ENCODE measurements around the gene AMN1. TPM values are rescaled to one million over a fixed set of nuclear protein-coding genes. Genes with fewer than 3 reads are reported as not detected.

The AMN1 gene
- total and polyA plus RNA-seq, 5 donors from 2014 or later = 11.2 to 15.3 (median 14.1) TPM

GRCh38 chr12:31645924-31646323 lies 82.9 kb downstream of the AMN1 start:
- no peaks in the 10 kb centered on the region for H3K36me3 Mint-ChIP-seq
- no peak overlapping the region for H3K27ac ChIP-seq (ENCODE audit: insufficient read depth, low read length, poor library complexity, severe bottlenecking)
- no peak overlapping the region for H3K4me3 ChIP-seq (ENCODE audit: low read depth, low read length)
- H3K9me3 Mint-ChIP-seq = no peaks in the 10 kb centered on the region
- no peak overlapping the region for H3K27ac Mint-ChIP-seq
- no peak for DNase-seq
- peaks cover 0 to 4% (median 0%) of the 10 kb centered on the region in 4 donors for H3K4me1 Mint-ChIP-seq
- H3K4me3 Mint-ChIP-seq = no peak overlapping the region
- ATAC-seq (ENCODE audit: low read depth in 2 of 2) = no peak
- H3K27me3 Mint-ChIP-seq = peaks cover 9% of the 10 kb centered on the region
- no peaks in the 10 kb centered on the region for H3K36me3 ChIP-seq (ENCODE audit: control insufficient read depth, insufficient read depth, low read length)
- H3K4me1 ChIP-seq (ENCODE audit: control insufficient read depth, insufficient read depth, low read length, poor library complexity, severe bottlenecking) = no peaks in the 10 kb centered on the region
- no peaks in the 10 kb centered on the region for H3K9me3 ChIP-seq (ENCODE audit: control insufficient read depth in 2 of 2, low read length in 2 of 2)
- H3K27me3 ChIP-seq (ENCODE audit: control insufficient read depth, insufficient read depth, low read length) = peaks cover 2% of the 10 kb centered on the region

- Mint-ChIP-seq H3K36me3 (no peaks in the 10 kb centered on the region), H3K9me3 (no peaks in the 10 kb centered on the region), H3K27ac (no peak overlapping the region), H3K27me3 (peaks cover 9% of the 10 kb centered on the region), H3K4me3 (no peak overlapping the region), H3K4me1 (peaks cover 0 to 4% (median 0%) of the 10 kb centered on the region in 4 donors)
- Histone ChIP-seq H3K4me3 (ENCODE audit: low read depth, low read length) (no peak overlapping the region), H3K4me1 (ENCODE audit: control insufficient read depth, insufficient read depth, low read length, poor library complexity, severe bottlenecking) (no peaks in the 10 kb centered on the region), H3K27ac (ENCODE audit: insufficient read depth, low read length, poor library complexity, severe bottlenecking) (no peak overlapping the region), H3K36me3 (ENCODE audit: control insufficient read depth, insufficient read depth, low read length) (no peaks in the 10 kb centered on the region), H3K9me3 (ENCODE audit: control insufficient read depth in 2 of 2, low read length in 2 of 2) (no peaks in the 10 kb centered on the region), H3K27me3 (ENCODE audit: control insufficient read depth, insufficient read depth, low read length) (peaks cover 2% of the 10 kb centered on the region)
- DNase-seq = no peak
- ATAC-seq (ENCODE audit: low read depth in 2 of 2) = no peak
These were observed 84.3 kb downstream of the AMN1 start for GRCh38 chr12:31644536-31644935.

- no peaks in the 10 kb centered on the region for H3K36me3 ChIP-seq (ENCODE audit: control insufficient read depth, insufficient read depth, low read length)
- DNase-seq (no peak), ATAC-seq (ENCODE audit: low read depth in 2 of 2) (no peak)
- no peaks in the 10 kb centered on the region for H3K4me1 ChIP-seq (ENCODE audit: control insufficient read depth, insufficient read depth, low read length, poor library complexity, severe bottlenecking)
- Mint-ChIP-seq H3K4me1 (peaks cover 0 to 8% (median 2%) of the 10 kb centered on the region in 4 donors), H3K27ac (peak overlapping the region in 1 of 3 donors; percentile 77), H3K4me3 (no peak overlapping the region), H3K9me3 (no peaks in the 10 kb centered on the region), H3K27me3 (peaks cover 9% of the 10 kb centered on the region), H3K36me3 (no peaks in the 10 kb centered on the region)
- no peak overlapping the region for H3K27ac ChIP-seq (ENCODE audit: insufficient read depth, low read length, poor library complexity, severe bottlenecking)
- no peaks in the 10 kb centered on the region for H3K9me3 ChIP-seq (ENCODE audit: control insufficient read depth in 2 of 2, low read length in 2 of 2)
- peaks cover 2% of the 10 kb centered on the region for H3K27me3 ChIP-seq (ENCODE audit: control insufficient read depth, insufficient read depth, low read length)
- H3K4me3 ChIP-seq (ENCODE audit: low read depth, low read length) = no peak overlapping the region
These were observed 87.2 kb downstream of the AMN1 start for GRCh38 chr12:31641509-31642090.

GRCh38 chr12:31634620-31635019 lies 94.2 kb downstream of the AMN1 start:
- Histone ChIP-seq H3K4me1 (ENCODE audit: control insufficient read depth, insufficient read depth, low read length, poor library complexity, severe bottlenecking) (no peaks in the 10 kb centered on the region), H3K27me3 (ENCODE audit: control insufficient read depth, insufficient read depth, low read length) (no peaks in the 10 kb centered on the region), H3K4me3 (ENCODE audit: low read depth, low read length) (no peak overlapping the region), H3K27ac (ENCODE audit: insufficient read depth, low read length, poor library complexity, severe bottlenecking) (no peak overlapping the region), H3K9me3 (ENCODE audit: control insufficient read depth in 2 of 2, low read length in 2 of 2) (no peaks in the 10 kb centered on the region), H3K36me3 (ENCODE audit: control insufficient read depth, insufficient read depth, low read length) (no peaks in the 10 kb centered on the region)
- peaks cover 0 to 1% (median 0%) of the 10 kb centered on the region in 7 donors for H3K9me3 Mint-ChIP-seq
- no peaks in the 10 kb centered on the region for H3K36me3 Mint-ChIP-seq
- no peak overlapping the region for H3K4me3 Mint-ChIP-seq
- ATAC-seq (ENCODE audit: low read depth in 2 of 2) (no peak), DNase-seq (no peak)
- peak overlapping the region in 1 of 3 donors; percentile 8 for H3K27ac Mint-ChIP-seq
- H3K27me3 Mint-ChIP-seq = no peaks in the 10 kb centered on the region
- peaks cover 0 to 6% (median 3%) of the 10 kb centered on the region in 4 donors for H3K4me1 Mint-ChIP-seq

- Mint-ChIP-seq H3K4me1 (peaks cover 0 to 6% (median 3%) of the 10 kb centered on the region in 4 donors), H3K4me3 (no peak overlapping the region), H3K27me3 (no peaks in the 10 kb centered on the region), H3K9me3 (peaks cover 0 to 1% (median 0%) of the 10 kb centered on the region in 7 donors), H3K36me3 (no peaks in the 10 kb centered on the region), H3K27ac (no peak overlapping the region)
- ATAC-seq (ENCODE audit: low read depth in 2 of 2) (no peak), DNase-seq (no peak)
- Histone ChIP-seq H3K4me1 (ENCODE audit: control insufficient read depth, insufficient read depth, low read length, poor library complexity, severe bottlenecking) (no peaks in the 10 kb centered on the region), H3K27ac (ENCODE audit: insufficient read depth, low read length, poor library complexity, severe bottlenecking) (no peak overlapping the region), H3K9me3 (ENCODE audit: control insufficient read depth in 2 of 2, low read length in 2 of 2) (no peaks in the 10 kb centered on the region), H3K36me3 (ENCODE audit: control insufficient read depth, insufficient read depth, low read length) (no peaks in the 10 kb centered on the region), H3K4me3 (ENCODE audit: low read depth, low read length) (no peak overlapping the region), H3K27me3 (ENCODE audit: control insufficient read depth, insufficient read depth, low read length) (no peaks in the 10 kb centered on the region)
These were observed 95.4 kb downstream of the AMN1 start for GRCh38 chr12:31633464-31633863.

- H3K9me3 Mint-ChIP-seq = peaks cover 0 to 1% (median 0%) of the 10 kb centered on the region in 7 donors
- no peak for ATAC-seq (ENCODE audit: low read depth in 2 of 2)
These were observed 97.0 kb downstream of the AMN1 start for GRCh38 chr12:31631809-31632208.

GRCh38 chr12:31631023-31631724 lies 97.6 kb downstream of the AMN1 start:
- Mint-ChIP-seq H3K27ac (no peak overlapping the region), H3K36me3 (no peaks in the 10 kb centered on the region), H3K4me1 (no peaks in the 10 kb centered on the region), H3K27me3 (peaks cover 5% of the 10 kb centered on the region), H3K9me3 (peaks cover 0 to 1% (median 0%) of the 10 kb centered on the region in 7 donors), H3K4me3 (no peak overlapping the region)
- no peaks in the 10 kb centered on the region for H3K4me1 ChIP-seq (ENCODE audit: control insufficient read depth, insufficient read depth, low read length, poor library complexity, severe bottlenecking)
- no peak overlapping the region for H3K27ac ChIP-seq (ENCODE audit: insufficient read depth, low read length, poor library complexity, severe bottlenecking)
- no peak overlapping the region for H3K4me3 ChIP-seq (ENCODE audit: low read depth, low read length)
- H3K27me3 ChIP-seq (ENCODE audit: control insufficient read depth, insufficient read depth, low read length) = no peaks in the 10 kb centered on the region
- DNase-seq (no peak), ATAC-seq (ENCODE audit: low read depth in 2 of 2) (no peak)
- no peaks in the 10 kb centered on the region for H3K36me3 ChIP-seq (ENCODE audit: control insufficient read depth, insufficient read depth, low read length)
- no peaks in the 10 kb centered on the region for H3K9me3 ChIP-seq (ENCODE audit: control insufficient read depth in 2 of 2, low read length in 2 of 2)

More at GRCh38 chr12:31631809-31632208, 97.0 kb downstream of the AMN1 start:
- H3K4me3 ChIP-seq (ENCODE audit: low read depth, low read length) = no peak overlapping the region
- no peaks in the 10 kb centered on the region for H3K9me3 ChIP-seq (ENCODE audit: control insufficient read depth in 2 of 2, low read length in 2 of 2)
- H3K4me1 ChIP-seq (ENCODE audit: control insufficient read depth, insufficient read depth, low read length, poor library complexity, severe bottlenecking) = no peaks in the 10 kb centered on the region
- Mint-ChIP-seq H3K27ac (no peak overlapping the region), H3K4me1 (peaks cover 0 to 5% (median 3%) of the 10 kb centered on the region in 4 donors), H3K36me3 (no peaks in the 10 kb centered on the region), H3K4me3 (no peak overlapping the region), H3K27me3 (peaks cover under 1% of the 10 kb centered on the region)
- H3K27me3 ChIP-seq (ENCODE audit: control insufficient read depth, insufficient read depth, low read length) = no peaks in the 10 kb centered on the region
- DNase-seq = no peak
- H3K27ac ChIP-seq (ENCODE audit: insufficient read depth, low read length, poor library complexity, severe bottlenecking) = no peak overlapping the region
- no peaks in the 10 kb centered on the region for H3K36me3 ChIP-seq (ENCODE audit: control insufficient read depth, insufficient read depth, low read length)
